Keratinocyte (primary cell): ENCODE measurements around the gene ZBTB17.

ENCODE experiments used
- EZH2 ChIP-seq: IDR thresholded peaks from one replicate; pipeline ENCODE4 v1.6.1; 2012; ENCODE audit warnings: inconsistent platforms, mild to moderate bottlenecking, low read length, moderate library complexity
- TF ChIP-seq, protein P1 (sequence below), 3 experiments: IDR thresholded peaks in 1 of 3; conservative IDR thresholded peaks in 1 of 3; optimal IDR thresholded peaks in 1 of 3; 2 replicates in 2 of 3; 3 replicates in 1 of 3; pipeline versions ENCODE3 to v1.5.1; 2011; ENCODE audit warnings: low read length in 3 of 3, mild to moderate bottlenecking in 3 of 3, moderate library complexity in 2 of 3, control low read depth in 1 of 3, inconsistent platforms in 1 of 3; ENCODE audit not compliant: insufficient read depth in 2 of 3; ENCODE audit errors: extremely low read depth in 1 of 3

DNA sequence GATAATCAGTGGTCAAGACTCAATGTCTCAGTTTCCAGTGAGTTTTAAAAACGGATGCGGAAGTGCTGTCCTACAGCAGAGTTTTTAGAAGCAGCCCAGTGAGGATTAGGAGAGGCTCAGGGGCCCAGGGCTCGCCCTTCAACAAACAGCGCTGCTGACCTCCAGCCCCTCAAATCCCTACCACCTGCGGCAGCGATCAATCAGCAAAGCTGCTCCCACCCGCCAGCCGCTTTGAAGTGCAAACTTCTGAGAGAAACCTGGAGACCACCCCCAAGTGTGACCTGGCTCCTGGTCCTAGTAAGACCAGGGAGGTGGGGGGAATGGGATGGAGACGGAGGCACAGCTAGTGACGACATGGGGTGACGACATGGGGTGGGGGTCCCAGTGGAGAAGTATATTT is 14.4 kb downstream of the ZBTB17 start:
- TF ChIP-seq, protein P1, sequence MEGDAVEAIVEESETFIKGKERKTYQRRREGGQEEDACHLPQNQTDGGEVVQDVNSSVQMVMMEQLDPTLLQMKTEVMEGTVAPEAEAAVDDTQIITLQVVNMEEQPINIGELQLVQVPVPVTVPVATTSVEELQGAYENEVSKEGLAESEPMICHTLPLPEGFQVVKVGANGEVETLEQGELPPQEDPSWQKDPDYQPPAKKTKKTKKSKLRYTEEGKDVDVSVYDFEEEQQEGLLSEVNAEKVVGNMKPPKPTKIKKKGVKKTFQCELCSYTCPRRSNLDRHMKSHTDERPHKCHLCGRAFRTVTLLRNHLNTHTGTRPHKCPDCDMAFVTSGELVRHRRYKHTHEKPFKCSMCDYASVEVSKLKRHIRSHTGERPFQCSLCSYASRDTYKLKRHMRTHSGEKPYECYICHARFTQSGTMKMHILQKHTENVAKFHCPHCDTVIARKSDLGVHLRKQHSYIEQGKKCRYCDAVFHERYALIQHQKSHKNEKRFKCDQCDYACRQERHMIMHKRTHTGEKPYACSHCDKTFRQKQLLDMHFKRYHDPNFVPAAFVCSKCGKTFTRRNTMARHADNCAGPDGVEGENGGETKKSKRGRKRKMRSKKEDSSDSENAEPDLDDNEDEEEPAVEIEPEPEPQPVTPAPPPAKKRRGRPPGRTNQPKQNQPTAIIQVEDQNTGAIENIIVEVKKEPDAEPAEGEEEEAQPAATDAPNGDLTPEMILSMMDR (optimal IDR thresholded peaks at IDR 0.05 in 1 of 3, IDR thresholded peaks at IDR 0.05 in 1 of 3, conservative IDR thresholded peaks at IDR 0.05 in 1 of 3; ENCODE audit: extremely low read depth in 1 of 3, insufficient read depth in 2 of 3, low read length in 3 of 3): no peak
- TF ChIP-seq EZH2: no peak
